ENCODE measurements around the gene CYP3A5.
"Not testable (repeated sequence)": the region's sequence is repeated elsewhere in the genome, so short reads cannot be mapped to it uniquely, and the experiment has no call there.

The CYP3A5 gene

DNA sequence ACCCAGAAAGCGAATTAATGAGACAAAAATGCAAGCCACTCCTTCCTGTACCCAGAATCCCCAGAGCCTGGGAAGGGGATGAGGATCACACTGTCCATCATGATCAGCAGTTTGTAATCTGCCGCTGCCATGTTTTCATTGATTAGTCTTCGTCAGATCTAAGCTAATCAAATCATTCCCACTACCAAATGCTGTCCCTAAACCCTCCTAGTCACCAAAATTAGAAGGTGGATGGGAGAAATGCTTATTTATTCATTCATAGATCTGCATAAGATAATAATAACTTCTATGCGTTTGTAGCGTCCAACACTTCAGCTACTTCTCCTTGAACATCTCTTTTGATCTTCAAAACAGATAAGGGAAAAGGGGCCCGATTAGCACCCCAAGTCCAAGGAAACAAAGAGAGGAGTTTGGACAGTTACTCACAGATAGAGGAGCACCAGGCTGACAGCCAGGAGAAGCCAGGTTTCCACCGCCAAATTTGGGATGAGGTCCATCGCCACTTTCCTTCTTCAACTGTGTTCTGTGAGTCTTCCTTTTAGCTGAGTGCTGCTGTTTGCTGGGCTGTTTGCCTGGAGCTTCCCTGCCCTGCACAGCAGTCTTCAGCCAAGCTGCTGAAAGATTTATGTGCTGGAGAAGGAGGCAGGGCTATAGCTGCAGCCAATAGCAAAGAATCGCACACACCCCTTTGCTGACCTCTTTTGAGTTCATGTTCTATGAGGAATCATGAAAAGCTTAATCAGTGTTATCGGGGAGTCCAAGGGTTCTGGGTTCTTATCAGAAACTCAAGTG lies at the start of gene CYP3A5:
TSS of gene CYP3A5 (minus strand) at position 597 of the 792 bp plus-strand sequence. CDS start at position 497, 100 bp downstream.
- peak; percentile 2 for DNase-seq

DNA sequence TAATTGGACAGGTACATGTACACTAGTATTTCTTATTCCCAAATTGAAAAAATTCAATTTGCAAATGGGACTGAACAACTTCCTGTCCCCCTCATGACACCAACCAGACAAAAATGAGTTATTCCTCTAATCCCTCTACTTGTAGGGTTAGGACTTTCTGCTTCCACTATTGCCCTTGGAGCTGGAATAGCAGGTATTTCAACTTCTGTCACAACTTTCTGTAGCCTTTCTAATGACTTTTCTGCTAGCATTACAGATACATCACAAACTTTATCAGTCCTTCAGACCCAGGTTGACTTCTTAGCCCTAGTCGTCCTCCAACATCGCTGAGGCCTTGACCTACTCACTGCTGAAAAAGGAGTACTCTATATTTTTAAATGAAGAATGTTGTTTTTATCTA lies 48.8 kb upstream of the CYP3A5 start:
- DNase-seq: no peak

DNA sequence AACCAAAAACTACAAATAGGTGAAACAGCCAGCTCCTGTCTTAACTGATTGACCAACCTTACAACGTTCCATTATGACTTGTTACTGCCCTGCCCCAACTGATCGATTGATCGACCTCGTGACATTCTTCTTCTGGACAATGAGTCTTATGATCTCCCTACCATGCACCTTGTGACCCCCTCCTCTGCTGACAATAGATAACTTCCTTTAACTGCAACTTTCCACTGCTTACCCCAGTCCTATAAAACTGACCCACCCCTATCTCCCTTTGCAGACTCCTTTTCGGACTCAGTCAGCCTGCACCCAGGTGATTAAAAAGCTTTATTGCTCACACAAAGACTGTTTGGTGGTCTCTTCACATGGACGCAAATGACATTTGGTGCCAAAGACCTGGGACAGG lies 43.4 kb upstream of the CYP3A5 start:
- not testable (repeated sequence) for DNase-seq

DNA sequence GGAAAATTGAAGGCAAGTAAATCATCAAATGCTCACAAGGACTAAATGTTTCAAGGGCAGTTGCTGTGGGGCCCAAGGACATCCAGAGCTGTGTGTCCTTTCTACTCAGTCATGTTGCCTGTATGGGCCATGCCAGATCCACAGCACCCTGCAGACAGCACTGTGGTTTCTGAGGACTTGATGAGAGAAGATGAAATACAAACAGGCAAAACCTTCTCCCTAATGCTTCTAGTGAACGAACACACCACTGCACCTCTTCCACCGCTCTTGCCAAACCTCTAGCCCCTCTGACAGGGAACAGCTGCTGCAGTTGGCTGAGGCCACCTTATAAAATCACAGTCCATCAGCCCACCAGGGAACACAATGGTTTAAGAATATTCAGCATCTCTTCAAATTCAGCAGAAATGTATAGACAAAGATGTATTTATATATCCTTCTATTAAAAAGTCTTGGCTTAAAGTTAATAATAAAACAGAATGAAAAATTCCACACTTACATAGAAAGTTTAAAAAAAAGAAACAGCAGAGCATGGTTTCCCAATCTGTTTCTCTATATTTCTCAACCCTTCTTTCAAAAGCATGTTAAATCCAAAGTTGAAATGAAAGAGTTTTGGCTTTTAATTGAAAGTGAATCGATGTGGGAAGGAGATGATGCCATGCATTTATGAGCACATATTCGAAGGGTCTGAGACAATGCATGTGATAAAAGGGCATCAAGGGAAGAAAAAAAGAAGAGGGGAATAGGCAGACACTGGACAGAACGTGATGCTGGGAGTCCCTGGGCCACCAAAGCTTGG lies 41.2 kb upstream of the CYP3A5 start:
- DNase-seq: no peak

DNA sequence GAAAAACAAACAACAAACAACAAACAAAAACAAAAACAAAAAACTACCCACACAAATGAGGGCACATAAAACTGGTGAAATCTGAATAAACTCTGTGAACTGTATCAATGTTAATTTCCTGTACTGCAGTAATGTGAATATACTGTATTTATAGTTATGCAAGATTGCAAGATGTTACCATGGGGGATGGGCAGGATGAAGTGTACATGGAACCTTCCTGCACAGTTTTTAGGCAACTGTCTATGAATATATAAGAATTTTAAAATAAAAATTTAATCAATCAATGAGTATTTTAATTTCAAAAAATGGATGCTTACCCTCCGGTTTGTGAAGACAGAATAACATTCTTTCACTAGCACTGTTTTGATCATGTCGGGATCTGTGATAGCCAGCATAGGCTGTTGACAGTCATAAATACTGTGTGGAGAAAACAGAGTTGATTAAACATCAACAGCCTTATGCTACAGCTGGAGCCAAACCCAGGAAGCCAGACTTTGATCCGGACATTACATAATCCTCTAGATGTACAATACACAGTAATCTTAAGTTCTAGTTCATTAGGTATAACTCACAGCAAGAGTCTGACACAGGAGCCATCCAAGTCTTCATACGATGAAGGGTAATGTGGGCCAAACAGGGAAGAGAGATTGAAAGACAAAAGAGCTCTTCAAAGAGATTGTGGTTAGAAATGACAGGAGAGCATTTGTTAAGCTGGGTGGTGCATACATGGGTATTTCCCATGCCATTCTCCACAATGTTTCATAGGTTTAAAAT lies 40.4 kb upstream of the CYP3A5 start:
- no peak for DNase-seq

DNA sequence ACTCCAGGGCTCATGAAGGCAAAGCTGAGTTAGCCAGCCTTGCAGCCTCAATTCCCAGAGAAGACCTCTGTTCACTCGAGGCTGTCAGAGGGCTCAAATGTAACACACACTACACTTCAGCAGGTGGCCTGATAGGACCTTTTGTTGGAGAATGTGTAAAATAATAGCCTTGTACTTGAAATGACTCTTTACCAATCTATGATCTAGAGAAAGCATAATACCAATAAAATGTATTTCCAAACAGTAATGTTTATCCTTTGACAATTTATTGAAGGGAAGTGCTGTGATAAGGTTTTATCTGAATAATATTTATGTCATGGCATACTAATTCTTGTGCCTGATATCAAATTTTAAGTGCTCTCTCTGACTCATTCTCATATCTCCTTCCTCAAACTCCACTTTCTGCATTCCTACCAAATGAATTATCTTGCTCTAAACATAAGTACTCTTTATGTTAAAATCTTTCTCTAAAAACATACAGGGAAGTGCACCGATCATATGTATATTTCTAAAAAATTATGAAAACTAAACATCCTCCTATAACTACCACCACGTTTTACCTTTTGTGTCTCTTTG lies 34.3 kb upstream of the CYP3A5 start:
- DNase-seq: no peak

DNA sequence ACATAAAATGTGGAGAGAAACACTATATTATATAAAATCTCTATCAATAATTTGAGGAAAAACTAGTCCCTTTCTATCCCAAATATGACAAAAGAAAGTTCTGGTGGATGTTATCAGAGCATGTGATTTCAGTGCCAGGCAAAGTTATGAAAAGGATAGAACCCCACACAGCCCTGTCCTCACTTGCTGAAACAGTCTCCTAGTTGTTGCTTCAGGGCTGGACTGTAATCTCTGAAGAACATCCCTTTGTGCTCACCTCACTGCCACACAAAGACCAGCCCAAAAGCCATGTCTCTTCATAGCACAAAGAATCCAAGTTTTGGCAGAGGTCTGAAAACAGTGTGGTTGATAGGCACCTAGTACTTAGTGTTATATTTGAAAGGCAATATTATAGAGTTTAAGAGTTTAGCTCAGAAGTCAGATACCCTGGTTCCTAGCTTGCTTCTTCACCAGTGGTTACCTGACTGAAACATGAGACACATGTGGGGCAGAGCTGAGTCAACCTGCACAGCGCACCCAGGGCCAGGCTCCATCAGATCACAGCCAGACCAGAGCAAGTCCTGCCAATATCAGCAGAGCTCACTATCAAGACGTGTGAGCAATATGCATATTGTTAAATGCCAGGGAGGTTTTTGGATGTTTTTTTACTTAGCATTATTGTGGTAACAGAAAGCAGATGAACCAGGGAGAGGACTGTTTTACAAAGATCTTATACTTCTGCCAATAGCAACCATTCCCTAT lies 30.2 kb upstream of the CYP3A5 start:
- DNase-seq: no peak

DNA sequence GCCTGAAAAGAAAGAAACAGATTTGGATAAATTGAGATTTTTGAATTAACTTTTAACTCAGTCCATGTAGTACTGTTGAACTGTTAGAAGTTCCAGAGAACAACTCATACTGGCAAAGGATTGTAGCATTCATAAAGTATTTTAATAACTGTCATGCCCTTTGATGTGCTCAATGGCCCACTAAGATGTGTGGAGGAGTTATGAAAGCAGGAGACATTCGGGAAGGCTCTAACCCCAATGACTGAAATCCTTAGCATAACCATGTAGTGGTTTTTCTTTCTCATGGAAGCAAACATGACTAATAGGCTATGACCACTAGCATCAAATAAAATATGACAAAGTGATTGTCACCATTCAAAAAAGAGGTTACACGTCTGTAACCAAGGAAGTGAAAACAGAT lies 29.5 kb upstream of the CYP3A5 start:
- DNase-seq: no peak

DNA sequence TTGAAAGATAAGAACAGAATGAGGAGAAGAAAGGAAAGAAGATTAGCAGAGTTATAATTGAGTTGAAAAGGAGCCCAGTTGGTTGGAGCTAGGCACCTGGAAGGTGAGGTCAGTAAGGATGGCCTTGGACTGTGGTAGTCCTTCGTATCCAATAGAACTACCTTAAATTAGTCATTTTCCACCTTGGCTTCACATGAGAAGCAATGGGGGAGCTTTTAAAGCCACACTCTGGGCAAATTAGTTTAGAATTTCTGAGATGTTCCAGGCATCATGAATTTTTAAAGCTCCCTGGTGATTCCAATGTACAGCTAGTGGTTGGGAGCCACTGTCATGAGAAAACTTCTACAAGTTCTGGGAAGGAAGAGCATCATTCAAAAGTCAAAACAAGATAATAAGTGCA lies 27.3 kb upstream of the CYP3A5 start:
- DNase-seq: peak; percentile 16

DNA sequence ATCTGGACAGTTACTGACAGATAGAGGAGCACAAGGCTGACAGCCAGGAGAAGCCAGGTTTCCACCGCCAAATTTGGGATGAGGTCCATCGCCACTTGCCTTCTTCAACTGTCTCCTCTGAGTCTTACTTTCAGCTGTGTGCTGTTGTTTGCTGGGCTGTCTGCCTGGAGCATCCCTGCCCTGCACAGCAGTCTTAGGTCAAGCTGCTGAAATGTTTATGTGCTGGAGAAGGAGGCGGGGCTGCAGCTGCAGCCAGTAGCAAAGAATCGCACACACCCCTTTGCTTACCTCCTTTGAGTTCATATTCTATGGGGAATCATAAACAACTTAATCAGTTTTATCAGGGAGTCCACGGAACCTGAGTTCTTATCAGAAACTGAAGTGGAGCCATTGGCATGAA lies 20.1 kb upstream of the CYP3A5 start:
- DNase-seq: no peak

DNA sequence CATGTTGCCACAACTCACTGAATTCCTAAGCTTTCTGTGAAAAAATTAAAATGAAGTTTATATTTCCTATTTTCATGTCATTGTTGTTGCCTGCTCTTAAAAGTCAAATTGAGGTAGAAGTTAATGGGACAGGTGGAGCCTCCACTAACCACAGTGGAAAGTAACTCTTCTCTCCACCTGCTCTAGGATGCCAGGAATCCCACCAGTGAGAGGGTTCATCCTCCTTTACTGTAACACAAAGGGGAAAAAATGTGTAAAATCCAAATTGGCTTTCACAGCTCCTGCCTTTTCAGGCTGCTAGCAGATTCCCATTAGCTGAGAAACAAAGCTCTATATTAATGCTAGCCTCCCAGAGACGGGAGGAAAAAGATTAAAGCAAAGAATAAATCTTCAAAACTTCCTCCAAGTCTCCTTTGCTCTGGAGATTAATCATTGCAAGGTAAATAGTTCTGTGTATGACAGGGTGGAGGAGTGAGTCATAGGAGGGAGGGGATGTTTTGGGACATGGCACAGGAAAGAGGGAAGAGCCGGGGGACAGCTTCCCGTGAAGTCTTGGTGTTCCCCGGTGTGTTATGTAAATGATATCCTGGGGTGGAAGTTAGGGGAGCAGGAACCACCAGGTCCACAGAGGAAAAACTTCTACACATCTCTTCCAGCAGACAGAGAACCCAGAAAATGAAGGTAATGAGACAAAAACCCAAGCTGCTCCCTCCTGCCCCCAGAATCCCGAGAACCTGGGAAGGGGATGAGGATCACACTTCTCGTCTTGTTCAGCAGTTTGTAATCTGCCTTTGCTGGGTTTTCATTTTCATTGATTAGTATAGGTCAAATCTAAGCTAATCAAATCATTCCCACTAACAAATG lies 19.3 kb upstream of the CYP3A5 start:
- not testable (repeated sequence) for DNase-seq

DNA sequence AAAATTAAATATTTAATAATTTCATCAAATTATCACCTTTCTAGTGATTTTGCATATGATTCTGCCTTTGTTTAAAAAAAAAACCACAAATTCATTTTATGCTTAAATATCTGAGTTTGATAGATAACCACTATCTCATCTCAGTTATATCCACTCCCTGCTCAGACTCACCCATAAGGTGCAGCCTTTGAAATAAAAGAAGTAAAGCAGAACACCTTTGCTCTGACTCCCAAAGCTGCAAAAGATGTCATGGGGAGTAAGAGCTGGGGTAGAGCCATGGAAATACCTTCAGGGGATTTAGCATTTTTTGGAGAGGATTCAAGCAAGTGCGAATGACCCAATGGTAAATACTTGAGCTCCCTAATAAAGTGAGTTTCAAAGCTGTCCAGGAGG lies 15.1 kb upstream of the CYP3A5 start:
- no peak for DNase-seq

DNA sequence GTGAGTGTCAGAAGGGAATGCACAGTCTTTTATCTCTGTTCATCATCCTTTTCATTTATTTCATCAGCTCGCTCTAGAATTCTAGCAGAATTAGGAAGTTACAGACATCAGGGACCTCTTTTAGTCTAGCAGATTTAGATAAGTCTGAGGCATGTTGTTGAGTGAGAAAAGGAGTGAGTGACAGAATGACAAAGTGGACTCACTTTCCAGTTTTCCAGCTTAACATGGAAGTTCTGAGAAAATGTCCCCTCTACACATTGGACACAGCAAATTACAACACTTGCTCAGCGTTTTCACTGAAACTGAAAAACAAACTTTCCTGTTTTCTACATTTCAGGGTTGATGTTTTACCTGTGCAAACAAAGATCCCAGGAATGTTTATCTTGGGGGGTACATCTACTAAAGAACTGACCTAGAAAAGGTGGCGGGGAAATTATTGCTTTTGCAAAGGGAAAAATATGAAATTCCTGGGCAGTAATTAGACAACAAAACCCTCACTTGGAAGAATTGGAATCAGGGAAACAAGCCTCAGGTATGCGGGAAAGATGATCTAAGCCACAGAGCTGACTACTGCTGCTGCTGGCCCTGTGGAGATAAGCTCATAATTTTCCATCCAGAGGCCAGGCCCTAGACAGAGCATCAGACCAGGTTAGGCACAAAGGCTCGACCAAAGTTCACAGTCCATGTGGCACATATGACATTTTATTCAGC lies 14.6 kb upstream of the CYP3A5 start:
- DNase-seq: no peak

DNA sequence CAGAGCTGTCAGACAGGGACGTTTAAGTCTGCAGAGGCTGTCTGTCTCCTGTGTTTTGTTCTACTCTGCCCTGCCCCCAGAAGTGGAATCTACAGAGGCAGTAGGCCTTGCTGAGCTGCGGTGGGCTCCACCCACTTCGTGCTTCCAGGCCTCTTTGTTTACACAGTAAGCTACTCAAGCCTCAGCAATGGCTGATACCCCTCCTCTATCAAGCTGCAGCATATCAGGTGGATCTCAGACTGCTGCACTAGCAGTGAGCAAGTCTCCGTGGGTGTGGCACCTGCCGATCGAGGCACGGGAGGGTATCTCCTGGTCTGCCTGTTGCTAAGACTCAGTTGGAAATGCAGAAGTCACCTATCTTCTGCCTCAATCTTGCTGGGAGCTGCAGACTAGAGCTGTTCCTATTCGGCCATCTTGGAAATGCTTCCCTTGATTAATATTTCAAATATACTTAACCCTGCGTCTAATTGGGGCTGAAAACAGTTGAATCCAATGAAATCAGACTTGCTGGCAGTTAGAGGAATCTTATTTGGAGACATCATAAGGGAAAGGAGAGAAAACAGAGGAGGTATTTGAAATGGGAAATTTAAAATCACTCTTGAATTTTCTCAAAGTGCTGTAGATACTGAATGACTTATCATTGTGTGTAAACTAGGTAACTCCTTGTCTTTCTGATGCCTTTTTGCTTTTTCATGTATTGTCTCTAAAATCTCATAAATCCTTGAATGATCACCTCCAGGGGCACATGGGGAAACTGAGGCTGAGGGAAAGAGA lies 13.8 kb upstream of the CYP3A5 start:
- DNase-seq: peak; percentile 30

DNA sequence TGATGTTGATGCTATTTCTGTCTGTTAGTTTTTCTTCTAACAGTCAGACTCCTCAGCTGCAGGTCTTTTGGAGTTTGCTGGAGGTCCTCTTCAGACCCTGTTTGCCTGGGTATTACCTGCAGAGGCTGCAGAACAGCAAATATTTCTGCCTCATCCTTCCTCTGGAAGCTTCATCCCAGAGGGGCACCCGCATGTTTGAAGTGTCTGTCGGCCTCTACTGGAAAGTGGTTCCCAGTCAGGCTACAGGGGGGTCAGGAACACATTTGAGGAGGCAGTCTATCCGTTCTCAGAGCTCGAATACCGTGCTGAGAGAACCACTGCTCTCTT lies 13.3 kb upstream of the CYP3A5 start:
- DNase-seq: no peak

DNA sequence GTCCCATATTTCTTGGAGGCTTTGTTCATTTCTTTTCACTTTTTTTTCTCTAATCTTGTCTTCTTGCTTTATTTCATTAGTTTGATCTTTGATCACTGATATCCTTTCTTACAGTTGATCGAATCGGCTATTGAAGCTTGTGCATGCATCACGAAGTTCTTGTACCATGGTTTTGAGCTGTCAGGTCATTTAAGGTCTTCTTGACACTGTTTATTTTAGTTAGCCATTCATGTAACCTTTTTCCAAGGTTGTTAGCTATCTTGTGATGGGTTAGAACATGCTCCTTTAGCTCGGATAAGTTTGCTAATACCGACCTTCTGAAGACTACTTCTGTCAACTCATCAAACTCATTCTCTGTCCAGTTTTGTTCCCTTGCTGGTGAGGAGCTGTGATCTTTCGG lies 12.8 kb upstream of the CYP3A5 start:
- not testable (repeated sequence) for DNase-seq

DNA sequence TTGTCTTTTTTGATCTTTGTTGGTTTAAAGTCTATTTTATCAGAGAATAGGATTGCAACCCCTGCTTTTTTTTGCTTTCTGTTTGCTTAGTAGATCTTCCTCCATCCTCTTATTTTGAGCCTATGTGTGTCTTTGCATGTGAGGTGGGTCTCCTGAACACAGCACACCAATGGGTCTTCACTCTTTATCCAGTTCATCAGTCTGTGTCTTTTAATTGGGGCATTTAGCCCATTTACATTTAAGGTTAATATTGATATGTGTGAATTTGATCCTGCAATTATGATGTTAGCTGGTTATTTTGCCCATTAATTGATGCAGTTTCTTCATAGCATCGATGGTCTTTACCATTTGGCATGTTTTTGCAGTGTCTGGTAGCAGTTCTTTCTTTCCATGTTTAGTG lies 11.9 kb upstream of the CYP3A5 start:
- DNase-seq: not testable (repeated sequence)

DNA sequence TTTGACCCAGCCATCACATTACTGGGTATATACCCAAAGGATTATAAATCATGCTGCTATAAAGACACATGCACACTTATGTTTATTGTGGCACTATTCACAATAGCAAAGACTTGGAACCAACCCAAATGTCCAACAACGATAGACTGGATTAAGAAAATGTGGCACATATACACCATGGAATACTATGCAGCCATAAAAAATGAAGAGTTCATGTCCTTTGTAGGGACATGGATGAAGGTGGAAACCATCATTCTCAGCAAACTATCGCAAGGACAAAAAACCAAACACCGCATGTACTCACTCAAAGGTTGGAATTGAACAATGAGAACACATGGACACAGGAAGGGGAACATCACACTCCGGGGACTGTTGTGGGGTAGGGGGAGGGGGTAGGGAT lies 11.1 kb upstream of the CYP3A5 start:
- DNase-seq: not testable (repeated sequence)

DNA sequence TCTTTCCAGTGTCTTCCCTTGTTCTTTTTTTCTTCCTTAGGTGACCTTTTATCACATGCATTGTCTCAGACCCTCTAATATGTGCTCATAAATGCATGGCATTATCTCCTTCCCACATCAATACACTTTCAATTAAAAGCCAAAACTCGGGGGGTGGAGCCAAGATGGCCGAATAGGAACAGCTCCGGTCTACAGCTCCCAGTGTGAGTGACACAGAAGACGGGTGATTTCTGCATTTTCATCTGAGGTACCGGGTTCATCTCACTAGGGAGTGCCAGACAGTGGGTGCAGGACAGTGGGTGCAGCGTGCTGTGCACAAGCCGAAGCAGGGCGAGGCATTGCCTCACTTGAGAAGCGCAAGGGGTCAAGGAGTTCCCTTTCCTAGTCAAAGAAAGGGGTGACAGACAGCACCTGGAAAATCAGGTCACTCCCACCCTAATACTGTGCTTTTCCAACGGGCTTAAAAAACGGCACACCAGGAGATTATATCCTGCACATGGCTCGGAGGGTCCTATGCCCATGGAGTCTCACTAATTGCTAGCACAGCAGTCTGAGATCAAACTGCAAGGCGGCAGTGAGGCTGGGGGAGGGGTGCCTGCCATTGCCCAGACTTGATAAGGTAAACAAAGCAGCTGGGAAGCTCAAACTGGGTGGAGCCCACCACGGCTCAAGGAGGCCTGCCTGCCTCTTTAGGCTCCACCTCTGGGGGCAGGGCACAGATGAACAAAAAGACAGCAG lies 6.2 kb upstream of the CYP3A5 start:
- not testable (repeated sequence) for DNase-seq

Data from eye (tissue), 1 donor.